BE2C (cell line): ENCODE measurements around the gene NAV1.

Source experiments
- DNase-seq: peaks from one replicate; pipeline ENCODE4 v3.0.0-alpha.2; 2020
- H3K27me3 ChIP-seq: fragments of 250-450 bp; sonication (Bioruptor Pico); 2 replicates; pipeline ENCODE4 v1.5.1; 2020; ENCODE audit warnings: mild to moderate bottlenecking
- H3K36me3 ChIP-seq: fragments of 250-450 bp; sonication (Bioruptor Pico); 2 replicates; pipeline ENCODE4 v1.5.1; 2020; ENCODE audit warnings: mild to moderate bottlenecking
- H3K4me1 ChIP-seq: fragments of 250-450 bp; sonication (Bioruptor Pico); 2 replicates; pipeline ENCODE4 v1.5.1; 2020
- H3K4me3 ChIP-seq: 2 replicates; pipeline ENCODE4 v1.5.1; 2011; ENCODE audit warnings: low read depth, low read length
- H3K9me3 ChIP-seq: fragments of 250-450 bp; sonication (Bioruptor Pico); 2 replicates; pipeline ENCODE4 v1.5.1; 2020
- TF ChIP-seq, protein P1 (sequence below): IDR thresholded peaks from 2 replicates; pipeline ENCODE4 v1.5.1; 2012; ENCODE audit warnings: mild to moderate bottlenecking, low read depth, low read length

Gene NAV1

DNA sequence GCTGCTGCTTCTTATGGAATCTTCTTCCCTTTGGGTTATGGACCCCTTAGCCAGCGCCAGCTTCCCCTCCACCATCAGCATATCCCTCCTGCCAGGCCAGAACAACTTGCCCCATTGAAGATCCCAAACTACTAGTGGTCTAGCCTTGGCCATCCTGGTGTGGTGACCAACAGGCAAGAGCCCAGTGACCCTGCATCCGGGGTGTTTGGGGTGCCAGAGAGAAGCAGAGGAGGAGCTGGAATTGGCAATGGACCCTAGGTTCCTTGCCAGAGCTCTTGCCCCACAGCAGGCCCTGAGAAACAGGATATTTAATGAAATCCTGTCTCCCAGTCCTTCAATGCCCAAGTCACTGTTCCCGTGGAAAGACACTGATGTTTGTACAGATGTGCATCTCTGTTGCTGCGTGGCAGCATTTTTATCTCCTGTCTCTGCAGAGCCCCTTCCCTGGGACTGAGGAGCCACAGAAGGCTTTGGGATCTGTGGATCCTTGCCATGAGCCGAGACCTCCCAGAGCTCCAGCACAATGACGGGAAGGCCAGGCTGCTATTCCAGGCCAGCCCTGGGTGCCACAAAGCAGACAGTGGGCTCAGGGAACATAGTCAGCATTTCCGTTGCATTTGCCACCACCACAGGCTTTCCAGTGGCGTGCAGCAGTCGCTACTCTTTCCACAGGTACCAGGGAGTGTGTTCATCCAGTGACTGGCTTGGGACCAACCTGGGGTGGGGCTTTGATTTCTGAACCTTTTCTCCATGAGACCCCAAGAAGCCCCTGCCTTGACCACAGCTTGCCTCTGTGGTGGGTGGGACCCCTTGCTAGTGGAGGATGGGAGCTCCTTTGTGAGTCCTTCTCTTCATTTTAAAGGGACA lies 21.6 kb downstream of the NAV1 start:
- Histone ChIP-seq H3K36me3 (no peaks in the 10 kb centered on the region), H3K4me1 (peaks cover 21% of the 10 kb centered on the region), H3K4me3 (no peak overlapping the region), H3K9me3 (no peaks in the 10 kb centered on the region), H3K27me3 (no peaks in the 10 kb centered on the region)
- no peak for DNase-seq
- TF ChIP-seq, protein P1, sequence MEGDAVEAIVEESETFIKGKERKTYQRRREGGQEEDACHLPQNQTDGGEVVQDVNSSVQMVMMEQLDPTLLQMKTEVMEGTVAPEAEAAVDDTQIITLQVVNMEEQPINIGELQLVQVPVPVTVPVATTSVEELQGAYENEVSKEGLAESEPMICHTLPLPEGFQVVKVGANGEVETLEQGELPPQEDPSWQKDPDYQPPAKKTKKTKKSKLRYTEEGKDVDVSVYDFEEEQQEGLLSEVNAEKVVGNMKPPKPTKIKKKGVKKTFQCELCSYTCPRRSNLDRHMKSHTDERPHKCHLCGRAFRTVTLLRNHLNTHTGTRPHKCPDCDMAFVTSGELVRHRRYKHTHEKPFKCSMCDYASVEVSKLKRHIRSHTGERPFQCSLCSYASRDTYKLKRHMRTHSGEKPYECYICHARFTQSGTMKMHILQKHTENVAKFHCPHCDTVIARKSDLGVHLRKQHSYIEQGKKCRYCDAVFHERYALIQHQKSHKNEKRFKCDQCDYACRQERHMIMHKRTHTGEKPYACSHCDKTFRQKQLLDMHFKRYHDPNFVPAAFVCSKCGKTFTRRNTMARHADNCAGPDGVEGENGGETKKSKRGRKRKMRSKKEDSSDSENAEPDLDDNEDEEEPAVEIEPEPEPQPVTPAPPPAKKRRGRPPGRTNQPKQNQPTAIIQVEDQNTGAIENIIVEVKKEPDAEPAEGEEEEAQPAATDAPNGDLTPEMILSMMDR, result no peak

DNA sequence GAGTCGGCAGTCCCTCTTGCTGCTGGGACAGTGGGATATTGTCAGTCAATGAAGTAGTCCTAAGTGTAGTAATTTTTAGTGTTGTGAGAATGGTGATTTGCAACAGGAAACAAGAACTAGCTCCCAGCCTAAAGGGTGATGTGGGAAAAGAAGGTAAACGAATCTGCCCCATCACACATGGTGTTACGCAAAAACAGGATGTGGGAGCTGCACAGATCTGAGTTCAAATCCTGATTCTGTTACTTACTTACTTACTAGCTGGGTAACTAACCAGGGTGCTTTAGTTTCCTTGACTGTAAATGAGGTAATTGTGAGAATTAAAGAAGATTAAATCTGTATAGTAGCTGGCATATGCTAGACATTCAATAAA lies 22.3 kb downstream of the NAV1 start:
- TF ChIP-seq, protein P1, result no peak
- Histone ChIP-seq H3K9me3 (no peaks in the 10 kb centered on the region), H3K36me3 (no peaks in the 10 kb centered on the region), H3K4me3 (no peak overlapping the region), H3K27me3 (no peaks in the 10 kb centered on the region), H3K4me1 (peaks cover 21% of the 10 kb centered on the region)
- DNase-seq, result no peak

DNA sequence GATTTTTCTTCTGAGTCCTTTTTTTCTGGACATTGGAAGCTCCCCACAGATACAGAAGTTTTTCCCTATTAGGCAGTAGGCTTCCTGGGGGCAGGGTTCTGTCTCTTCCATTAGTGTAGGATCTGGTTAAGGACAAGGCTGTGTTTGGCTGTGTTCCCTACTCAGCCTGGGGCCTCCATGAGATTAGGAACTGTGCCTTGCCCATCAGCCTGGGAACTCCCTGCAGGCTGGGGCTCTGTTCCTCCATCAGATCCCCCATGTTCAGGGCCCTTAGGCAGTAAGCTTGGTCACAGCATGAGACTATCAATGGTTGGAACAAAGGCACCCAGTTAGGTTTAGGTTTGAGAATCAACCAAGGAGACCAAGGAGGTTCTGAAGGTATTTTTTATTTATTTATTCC lies 22.7 kb downstream of the NAV1 start:
- TF ChIP-seq, protein P1, result no peak
- H3K27me3 ChIP-seq, result no peaks in the 10 kb centered on the region
- peaks cover 21% of the 10 kb centered on the region for H3K4me1 ChIP-seq
- DNase-seq, result no peak
- H3K4me3 ChIP-seq, result no peak overlapping the region
- no peaks in the 10 kb centered on the region for H3K36me3 ChIP-seq
- H3K9me3 ChIP-seq, result no peaks in the 10 kb centered on the region

DNA sequence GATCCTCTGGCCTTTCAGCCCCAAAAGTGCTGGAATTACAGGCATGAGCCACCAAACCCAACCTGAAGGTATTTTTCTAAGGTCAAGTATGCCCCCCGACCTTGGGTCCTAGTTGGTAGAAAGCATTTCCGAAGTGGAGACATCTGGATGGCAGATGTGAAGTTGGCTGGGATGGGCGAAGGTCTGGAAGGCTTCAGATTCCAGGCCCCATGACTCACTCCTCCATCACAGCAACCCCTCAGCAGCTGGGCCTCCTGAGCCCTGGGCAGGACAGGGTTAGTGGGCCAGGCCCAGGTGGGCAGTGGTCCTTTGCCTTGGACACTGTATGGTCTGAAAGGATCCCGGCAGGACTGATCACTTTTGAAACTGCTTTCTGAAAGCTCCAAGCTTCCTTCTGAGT lies 23.3 kb downstream of the NAV1 start:
- no peak overlapping the region for H3K4me3 ChIP-seq
- TF ChIP-seq, protein P1, result no peak
- DNase-seq, result peak; percentile 60
- H3K27me3 ChIP-seq, result no peaks in the 10 kb centered on the region
- no peaks in the 10 kb centered on the region for H3K9me3 ChIP-seq
- no peaks in the 10 kb centered on the region for H3K36me3 ChIP-seq
- H3K4me1 ChIP-seq, result peaks cover 21% of the 10 kb centered on the region

DNA sequence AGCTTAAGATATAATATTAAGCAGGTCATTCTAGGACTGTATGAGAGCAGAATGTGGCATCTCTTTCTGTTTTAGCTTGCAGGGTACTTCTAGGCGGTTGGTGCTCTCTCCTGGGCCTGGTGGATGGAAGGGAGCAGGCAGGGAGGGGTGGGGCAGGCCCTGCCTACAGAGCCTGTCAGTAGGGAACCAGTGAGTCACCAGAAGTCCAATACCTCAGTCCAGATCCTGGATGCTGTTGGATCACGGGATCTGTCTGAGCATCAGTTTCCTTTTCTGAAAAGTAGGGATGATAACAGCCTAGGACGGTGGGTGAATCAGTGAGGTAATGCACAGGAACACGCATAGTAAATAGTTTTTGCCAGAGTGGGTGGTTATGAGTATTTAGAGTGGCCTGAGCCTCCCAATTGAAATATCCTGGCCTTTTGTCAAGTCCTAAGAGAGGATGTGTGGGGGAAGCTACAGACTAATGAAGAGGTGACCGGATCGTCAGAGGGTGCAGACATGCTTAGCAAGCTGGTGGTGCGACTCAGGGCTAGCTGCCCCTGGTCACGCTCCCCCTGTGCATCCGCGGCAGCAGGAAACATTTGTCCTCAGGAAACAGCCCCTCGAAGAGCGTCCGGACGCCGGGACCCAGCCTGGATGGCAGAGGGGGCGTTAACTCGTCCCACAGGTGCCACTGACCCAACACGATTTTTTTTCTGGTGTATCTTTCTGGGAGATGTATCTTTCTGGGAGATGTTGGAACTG lies 23.9 kb downstream of the NAV1 start:
- peaks cover 20% of the 10 kb centered on the region for H3K4me1 ChIP-seq
- no peaks in the 10 kb centered on the region for H3K27me3 ChIP-seq
- H3K36me3 ChIP-seq, result no peaks in the 10 kb centered on the region; the same call in 1 of the 2 replicates
- TF ChIP-seq, protein P1, result no peak
- no peak for DNase-seq
- no peak overlapping the region for H3K4me3 ChIP-seq
- H3K9me3 ChIP-seq, result no peaks in the 10 kb centered on the region

DNA sequence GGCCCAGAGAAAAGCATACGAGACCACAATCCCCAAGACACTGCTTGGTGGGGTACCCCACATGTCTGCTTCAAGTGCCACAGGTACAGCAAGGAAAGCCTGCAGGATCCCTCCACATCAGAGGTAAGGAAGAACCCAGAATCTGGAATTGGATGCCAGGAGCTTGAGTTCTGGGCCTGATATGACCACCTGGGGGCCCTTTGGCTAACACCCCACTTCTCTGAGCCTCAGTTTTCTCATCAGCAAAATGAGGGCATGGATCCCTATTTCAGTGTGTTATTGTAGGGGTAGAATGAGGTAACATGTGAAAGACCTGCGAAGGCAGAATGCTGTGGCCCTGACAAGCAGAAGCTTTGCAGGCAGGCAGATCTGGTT lies 24.5 kb downstream of the NAV1 start:
- H3K9me3 ChIP-seq, result no peaks in the 10 kb centered on the region
- H3K36me3 ChIP-seq, result no peaks in the 10 kb centered on the region; the same call in 1 of the 2 replicates
- H3K27me3 ChIP-seq, result no peaks in the 10 kb centered on the region
- TF ChIP-seq, protein P1, result no peak
- H3K4me1 ChIP-seq, result peaks cover 17% of the 10 kb centered on the region
- no peak overlapping the region for H3K4me3 ChIP-seq
- no peak for DNase-seq
